WTC11 (cell line): Measurements from ENCODE around the gene ZNF639.

ENCODE experiments used
- ATF2 ChIP-seq: sonication (generic); formaldehyde crosslinking; IDR thresholded peaks from 2 replicates; pipeline ENCODE4 v1.8.1; 2022; ENCODE audit warnings: low read depth, missing genetic modification reagents, borderline replicate concordance
- CREM ChIP-seq: sonication (generic); formaldehyde crosslinking; IDR thresholded peaks from 2 replicates; pipeline ENCODE4 v1.8.1; 2022; ENCODE audit warnings: mild to moderate bottlenecking, missing genetic modification reagents, moderate library complexity
- CTCF ChIP-seq: fragments of 200-600 bp; IDR thresholded peaks from 2 replicates; pipeline ENCODE4 v1.8.0; 2022; ENCODE audit warnings: antibody characterized with exemption
- ETV6 ChIP-seq: sonication (generic); formaldehyde crosslinking; IDR thresholded peaks from 2 replicates; pipeline ENCODE4 v1.8.1; 2022; ENCODE audit warnings: mild to moderate bottlenecking, missing genetic modification reagents
- NR1H2 ChIP-seq: sonication (generic); formaldehyde crosslinking; IDR thresholded peaks from 2 replicates; pipeline ENCODE4 v1.9.0; 2021; ENCODE audit warnings: mild to moderate bottlenecking, moderate library complexity, missing genetic modification reagents
- ZBTB21 ChIP-seq: sonication (generic); formaldehyde crosslinking; IDR thresholded peaks from 2 replicates; pipeline ENCODE4 v1.8.1; 2023; ENCODE audit warnings: mild to moderate bottlenecking, missing genetic modification reagents, borderline replicate concordance

- no peak for TF ChIP-seq CTCF
- TF ChIP-seq ATF2 = no peak
- no peak for TF ChIP-seq CREM
- no peak for TF ChIP-seq ZBTB21 (CRISPR knock-in tag)
- TF ChIP-seq ETV6 (CRISPR knock-in tag) = no peak
- TF ChIP-seq NR1H2 (CRISPR knock-in tag) = no peak
Measured at GRCh38 chr3:179369621-179370020, 46.8 kb downstream of the ZNF639 start.
